HepG2 (cell line): ENCODE measurements around the gene CLCA1. TPM values are rescaled to one million over a fixed set of nuclear protein-coding genes. Genes with fewer than 3 reads are reported as not detected.

ENCODE experiments used
- ATAC-seq: fragments of 200-7000 bp; cut with Tn5 transposase; 3 replicates; pipeline ENCODE4 v1.9.1; 2020; ENCODE audit warnings: mild to moderate bottlenecking, moderate library complexity
- BruUV-seq: library from RNA; stranded (reverse); fragments of 400-500 nt; replicated peaks from 2 replicates; lab custom pipeline; 2021; lab: Mats Ljungman, UMichigan
- CTCF ChIA-PET: fragments of 300-600 bp; formaldehyde crosslinking; extraction: SDS; loops from one replicate; lab custom pipeline; 2021; ENCODE audit warnings: low total read pairs, inconsistent platforms, low intra/inter-chr PET ratio; lab: Yijun Ruan, JAX
- POLR2A ChIA-PET: fragments of 350-600 bp; sonication (Branson Sonifier 250); formaldehyde crosslinking; loops from one replicate; lab custom pipeline; 2020; ENCODE audit warnings: antibody characterized with exemption, inconsistent platforms; lab: Yijun Ruan, JAX
- DNase-seq: peaks from one replicate; pipeline ENCODE4 v3.0.0-alpha.2; 2015; ENCODE audit warnings: low spot score
- FAIRE-seq: peaks from 3 replicates; lab custom pipeline; 2011; peaks lifted over from hg19 to GRCh38; lab: Jason Lieb, UNC
- H2AFZ ChIP-seq: one replicate; pipeline ENCODE4 v1.6.1; 2011; ENCODE audit warnings: low read length, inconsistent platforms
- H3K27ac ChIP-seq: fragments of 300-600 bp; 3 replicates; pipeline ENCODE4 v1.8.0; 2011; ENCODE audit warnings: mixed run types, mild to moderate bottlenecking, mixed read lengths, low read length, inconsistent platforms; ENCODE audit not compliant: insufficient read depth; ENCODE audit errors: extremely low read length
- H3K27me3 ChIP-seq, 2 experiments: fragments of 200-600 bp in 1 of 2; 2 replicates in 1 of 2; 3 replicates in 1 of 2; pipeline versions ENCODE4 v1.6.0 to v1.8.0; 2011; ENCODE audit warnings: low read length in 2 of 2, mild to moderate bottlenecking in 2 of 2, moderate library complexity in 2 of 2, inconsistent platforms in 1 of 2; ENCODE audit not compliant: insufficient read depth in 2 of 2, control insufficient read depth in 1 of 2
- H3K36me3 ChIP-seq, 2 experiments: fragments of 200-600 bp in 1 of 2; replicated peaks in 1 of 2; 2 replicates in 1 of 2; 3 replicates in 1 of 2; pipeline versions ENCODE4 v1.5.1 to v1.8.0; 2011; ENCODE audit warnings: low read length in 2 of 2, inconsistent platforms in 1 of 2; ENCODE audit not compliant: insufficient read depth in 2 of 2, control insufficient read depth in 1 of 2
- H3K4me1 ChIP-seq: 2 replicates; pipeline ENCODE4 v1.5.1; 2012; ENCODE audit warnings: low read length, inconsistent platforms; ENCODE audit not compliant: insufficient read depth
- H3K4me2 ChIP-seq: 2 replicates; pipeline ENCODE4 v1.6.0; 2011; ENCODE audit warnings: low read depth, low read length, inconsistent platforms
- H3K4me3 ChIP-seq, 3 experiments: fragments of 200-600 bp in 1 of 3; sonication (generic), shearing (Covaris generic) in 1 of 3; replicated peaks in 1 of 3; 2 replicates each; pipeline ENCODE4 v1.5.1; 2011 to 2016; ENCODE audit warnings: low read length in 3 of 3, inconsistent platforms in 2 of 3, low read depth in 2 of 3, mild to moderate bottlenecking in 2 of 3, control low read depth in 1 of 3, mixed read lengths in 1 of 3; ENCODE audit not compliant: insufficient read depth in 1 of 3
- H3K79me2 ChIP-seq: one replicate; pipeline ENCODE4 v1.6.1; 2011; ENCODE audit warnings: low read length, inconsistent platforms; ENCODE audit not compliant: insufficient read depth
- H3K9ac ChIP-seq: 2 replicates; pipeline ENCODE4 v1.6.0; 2011; ENCODE audit warnings: mild to moderate bottlenecking, low read depth, low read length, inconsistent platforms; ENCODE audit not compliant: insufficient read depth
- H3K9me3 ChIP-seq: 2 replicates; pipeline ENCODE4 v1.5.1; 2012; ENCODE audit warnings: mild to moderate bottlenecking, low read length
- H4K20me1 ChIP-seq: 2 replicates; pipeline ENCODE4 v1.6.0; 2011; ENCODE audit warnings: inconsistent platforms, mild to moderate bottlenecking, low read length, moderate library complexity; ENCODE audit not compliant: insufficient read depth
- ATRX ChIP-seq: sonication (generic); formaldehyde crosslinking; IDR thresholded peaks from 2 replicates; pipeline ENCODE4 v1.4.0; 2020; ENCODE audit warnings: missing genetic modification reagents, borderline replicate concordance
- EHMT2 ChIP-seq: fragments of 200-600 bp; sonication (generic); IDR thresholded peaks from 2 replicates; pipeline ENCODE4 v1.7.0; 2017; ENCODE audit warnings: antibody characterized with exemption, low read depth, low read length, borderline replicate concordance
- PITX1 ChIP-seq: sonication (generic); formaldehyde crosslinking; IDR thresholded peaks from 2 replicates; pipeline ENCODE4 v1.5.1; 2020; ENCODE audit warnings: mild to moderate bottlenecking, missing genetic modification reagents
- THAP11 ChIP-seq: IDR thresholded peaks from 2 replicates; pipeline ENCODE4 v1.6.1; 2016; ENCODE audit warnings: missing biosample characterization, missing genetic modification reagents
- ZBTB39 ChIP-seq: sonication (generic); formaldehyde crosslinking; IDR thresholded peaks from 2 replicates; pipeline ENCODE4 v1.5.0; 2020; ENCODE audit warnings: missing genetic modification reagents
- ZNF224 ChIP-seq: sonication (generic); formaldehyde crosslinking; IDR thresholded peaks from 2 replicates; pipeline ENCODE4 v1.5.0; 2020; ENCODE audit warnings: mild to moderate bottlenecking, missing genetic modification reagents
- ZNF343 ChIP-seq: sonication (generic); formaldehyde crosslinking; IDR thresholded peaks from 2 replicates; pipeline ENCODE4 v1.4.0; 2020; ENCODE audit warnings: mild to moderate bottlenecking, missing genetic modification reagents
- ZNF605 ChIP-seq: sonication (generic); formaldehyde crosslinking; IDR thresholded peaks from 2 replicates; pipeline ENCODE4 v1.8.0; 2022; ENCODE audit warnings: mild to moderate bottlenecking, missing genetic modification reagents
- ZNF772 ChIP-seq: sonication (generic); formaldehyde crosslinking; IDR thresholded peaks from 2 replicates; pipeline ENCODE4 v1.5.0; 2020; ENCODE audit warnings: mild to moderate bottlenecking, missing genetic modification reagents
- WGBS: methylation state at CpG from one replicate; pipeline ENCODE4 v1.1.6; 2017; ENCODE audit warnings: low lambda C conversion rate; 5-methylcytosine and 5-hydroxymethylcytosine counted together
- in situ Hi-C: cut with HindIII; loops from 2 replicates; pipeline ENCODE4 v1.10.0; 2017; ENCODE audit warnings: low pct_unique_long_range_greater_than_20kb; ENCODE audit not compliant: extremely low pct_ligation_motif_present
- intact Hi-C: fragments of 100-400 bp; cut with micrococcal nuclease; formaldehyde crosslinking; loops from one replicate; pipeline ENCODE4 v1.10.0; 2022; ENCODE audit not compliant: unreplicated experiment
- polyA plus RNA-seq, 8 experiments: library from polyadenylated mRNA; depleted of rRNA in 3 of 8; stranded (reverse) in 7 of 8; unstranded in 1 of 8; fragments of >200 nt; fragmentation: Illumina TruSeq in 4 of 8; extraction: Trizol in 4 of 8; gene quantifications; 2 replicates each; pipeline versions ENCODE4 v1.2.1 to v1.2.3, GENCODE V29; 2011 to 2016; ENCODE audit warnings: low read depth in 4 of 8, missing spikeins in 1 of 8, mixed read lengths in 1 of 8; ENCODE audit not compliant: insufficient read depth in 1 of 8
- total RNA-seq, 5 experiments: library from RNA; depleted of rRNA; stranded (reverse); fragments of >200 nt; fragmentation: Illumina TruSeq; extraction: Trizol; gene quantifications; 2 replicates each; pipeline ENCODE4 v1.2.3, GENCODE V29; 2016; ENCODE audit warnings: low read depth in 1 of 5
- TF ChIP-seq, protein P1 (sequence below): sonication (generic); formaldehyde crosslinking; IDR thresholded peaks from 2 replicates; pipeline ENCODE4 v1.8.1; 2022; ENCODE audit warnings: mild to moderate bottlenecking, missing genetic modification reagents

The CLCA1 gene
- total and polyA plus RNA-seq, 2 of the 13 experiments (the other 11 are each of a cell fraction or from before 2014, with no cell fraction given): not detected

GRCh38 chr1:86522240-86522639 lies 53.5 kb downstream of the CLCA1 start:
- ATAC-seq: no peak
- H3K27me3 ChIP-seq: no peaks in the 10 kb centered on the region; a peak in 1 of 5 replicates
- FAIRE-seq: no peak
- TF ChIP-seq EHMT2 (no peak), ZNF605 (CRISPR knock-in tag) (no peak), ZNF772 (CRISPR knock-in tag) (no peak), ZNF224 (no peak), ZBTB39 (no peak), THAP11 (no peak), PITX1 (CRISPR knock-in tag) (no peak), ZNF343 (CRISPR knock-in tag) (no peak), ATRX (CRISPR knock-in tag) (no peak)
- TF ChIP-seq, protein P1, sequence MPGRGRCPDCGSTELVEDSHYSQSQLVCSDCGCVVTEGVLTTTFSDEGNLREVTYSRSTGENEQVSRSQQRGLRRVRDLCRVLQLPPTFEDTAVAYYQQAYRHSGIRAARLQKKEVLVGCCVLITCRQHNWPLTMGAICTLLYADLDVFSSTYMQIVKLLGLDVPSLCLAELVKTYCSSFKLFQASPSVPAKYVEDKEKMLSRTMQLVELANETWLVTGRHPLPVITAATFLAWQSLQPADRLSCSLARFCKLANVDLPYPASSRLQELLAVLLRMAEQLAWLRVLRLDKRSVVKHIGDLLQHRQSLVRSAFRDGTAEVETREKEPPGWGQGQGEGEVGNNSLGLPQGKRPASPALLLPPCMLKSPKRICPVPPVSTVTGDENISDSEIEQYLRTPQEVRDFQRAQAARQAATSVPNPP: no peak
- no peaks in the 10 kb centered on the region for H3K9me3 ChIP-seq
- no peak overlapping the region for H3K9ac ChIP-seq
- H3K4me1 ChIP-seq: no peaks in the 10 kb centered on the region
- H3K79me2 ChIP-seq: no peaks in the 10 kb centered on the region
- BruUV-seq: no TSS peak
- no peaks in the 10 kb centered on the region for H3K36me3 ChIP-seq
- no peak for DNase-seq
- no peak overlapping the region for H3K27ac ChIP-seq
- in situ Hi-C loops (loop anchor here (25.0 kb wide), 1 partner anchor 165 kb away; no protein-coding TSS in a partner anchor), intact Hi-C loops (no loop called here)
- ChIA-PET POLR2A (no interaction called here), CTCF (no interaction called here)
- 0% methylated on average over 3 of the region's 3 CpGs for WGBS
- H2AFZ ChIP-seq: no peak overlapping the region
- no peak overlapping the region for H3K4me3 ChIP-seq
- no peaks in the 10 kb centered on the region for H4K20me1 ChIP-seq
- H3K4me2 ChIP-seq: no peak overlapping the region
